Stimulated activated CD4-positive, alpha-beta T cell treated with anti-CD3 and anti-CD28 coated beads, Interleukin-1b, Interleukin-23, amount 100 ng/mL, for 48 hours (primary cell): ENCODE measurements around the gene KRT9.

Experiments
- DNase-seq: peaks from one replicate; pipeline ENCODE4 v3.0.0-alpha.2; 2020

The KRT9 gene

DNA sequence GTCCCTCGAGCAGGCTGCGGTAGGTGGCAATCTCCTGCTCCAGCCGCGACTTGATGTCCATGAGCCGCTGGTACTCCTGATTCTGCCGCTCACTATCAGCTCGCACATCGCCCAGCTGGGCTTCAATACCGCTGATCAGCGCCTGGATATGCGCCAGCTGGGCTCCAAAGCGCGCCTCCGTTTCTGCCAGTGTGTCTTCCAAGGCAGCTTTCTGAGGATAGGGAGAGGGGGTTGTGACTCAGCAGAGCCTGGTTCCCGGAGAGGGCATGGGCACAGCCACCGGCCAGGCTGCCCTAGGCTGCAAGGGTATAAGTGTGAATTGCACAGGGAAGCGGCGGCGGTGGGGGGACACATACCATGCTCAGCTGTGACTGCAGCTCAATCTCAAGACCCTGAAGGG, 48.1 kb downstream of the KRT9 start:
- DNase-seq = no peak

DNA sequence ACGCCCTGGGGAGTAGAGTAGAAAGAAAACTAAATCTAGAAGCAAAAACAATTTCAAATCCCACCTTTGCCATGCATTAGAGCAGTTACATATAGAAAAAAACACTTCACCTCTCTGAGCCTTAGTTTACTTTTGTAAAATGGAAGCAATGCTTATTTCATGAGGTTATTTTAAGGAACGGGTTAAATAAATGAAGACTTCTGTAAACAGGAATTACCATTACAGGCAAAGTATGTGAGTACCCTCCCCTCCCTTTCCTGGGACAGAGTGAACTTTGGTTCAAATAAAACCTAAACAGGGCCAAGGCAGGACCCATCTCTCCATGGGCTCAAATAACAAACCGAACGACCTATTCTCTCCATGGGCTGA, 48.6 kb downstream of the KRT9 start:
- DNase-seq = no peak

DNA sequence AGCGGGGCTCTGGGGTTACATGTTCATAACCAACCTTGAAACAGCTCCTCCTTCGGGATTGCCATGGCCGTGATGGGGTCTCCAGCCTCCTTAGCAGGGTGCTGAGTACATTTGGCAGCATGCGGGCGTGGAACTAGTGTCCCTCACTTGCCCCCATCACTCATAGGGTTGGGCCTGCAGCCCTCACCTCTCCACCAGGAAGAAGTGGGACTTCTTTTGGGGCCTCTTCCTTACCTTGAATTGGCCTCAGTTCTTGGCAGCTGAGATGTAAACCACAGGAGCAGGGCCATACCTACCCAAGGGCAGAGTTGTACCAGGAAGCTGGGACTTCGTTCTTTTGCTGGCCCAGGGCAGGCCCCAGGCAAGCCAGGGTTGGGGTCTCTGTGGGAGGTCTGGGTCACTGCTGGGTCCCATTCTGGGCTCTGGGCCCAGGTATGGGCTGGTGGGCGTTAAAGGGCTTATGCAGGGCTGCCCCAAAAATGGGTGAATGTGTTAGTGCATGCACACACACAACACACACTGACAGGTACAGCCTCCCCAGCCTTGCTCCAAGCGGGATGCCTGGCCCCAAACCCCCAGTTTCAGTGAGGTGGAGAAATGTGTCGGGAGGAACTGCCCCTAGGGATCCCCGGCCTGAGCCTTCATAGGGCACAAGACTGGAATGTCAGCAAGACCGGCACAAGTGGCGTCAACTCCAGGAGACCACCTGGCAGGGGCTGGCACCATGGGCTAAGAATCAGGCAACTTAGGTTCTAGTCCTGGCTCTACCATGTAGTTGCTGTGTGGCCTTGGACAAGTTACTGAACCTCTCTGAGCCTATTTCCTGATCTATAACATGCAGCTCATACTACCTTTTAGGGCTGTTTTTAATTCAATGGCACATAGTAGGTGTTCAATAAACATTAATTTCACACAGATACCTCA, 49.3 kb downstream of the KRT9 start:
- DNase-seq = no peak

DNA sequence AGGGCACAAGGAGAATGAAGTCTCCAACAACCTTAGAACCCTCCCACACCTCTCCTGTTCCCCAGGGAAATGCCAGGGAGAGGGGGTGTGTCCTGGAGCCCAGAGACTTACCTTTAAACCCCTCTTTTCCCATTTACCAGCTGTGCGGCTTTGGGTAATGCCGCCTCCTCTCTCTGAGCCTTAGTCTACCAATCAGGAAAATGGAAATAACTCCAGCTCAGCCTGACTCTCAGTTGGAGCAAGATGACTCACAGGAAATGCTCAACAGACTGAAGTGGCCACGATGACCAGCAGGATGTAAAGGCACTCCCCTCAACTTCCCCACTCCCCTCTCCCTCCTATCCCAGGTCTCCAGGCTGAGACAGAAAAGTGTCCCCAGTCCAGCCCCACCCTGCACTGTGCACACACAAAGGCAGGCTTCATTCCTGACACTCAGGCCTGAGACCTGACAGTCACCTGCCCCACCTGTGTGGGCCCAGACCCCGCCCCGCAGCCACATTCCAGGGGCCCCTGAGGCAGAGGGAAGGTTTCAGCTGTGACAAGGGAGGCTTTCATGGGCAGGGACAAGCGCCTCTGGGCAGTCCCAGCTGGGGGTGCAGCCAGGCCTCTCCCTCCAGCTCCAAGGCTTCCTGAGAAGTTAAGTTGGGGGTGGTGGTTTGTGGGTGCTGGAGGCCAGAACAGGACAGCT, 50.1 kb downstream of the KRT9 start:
- no peak for DNase-seq

DNA sequence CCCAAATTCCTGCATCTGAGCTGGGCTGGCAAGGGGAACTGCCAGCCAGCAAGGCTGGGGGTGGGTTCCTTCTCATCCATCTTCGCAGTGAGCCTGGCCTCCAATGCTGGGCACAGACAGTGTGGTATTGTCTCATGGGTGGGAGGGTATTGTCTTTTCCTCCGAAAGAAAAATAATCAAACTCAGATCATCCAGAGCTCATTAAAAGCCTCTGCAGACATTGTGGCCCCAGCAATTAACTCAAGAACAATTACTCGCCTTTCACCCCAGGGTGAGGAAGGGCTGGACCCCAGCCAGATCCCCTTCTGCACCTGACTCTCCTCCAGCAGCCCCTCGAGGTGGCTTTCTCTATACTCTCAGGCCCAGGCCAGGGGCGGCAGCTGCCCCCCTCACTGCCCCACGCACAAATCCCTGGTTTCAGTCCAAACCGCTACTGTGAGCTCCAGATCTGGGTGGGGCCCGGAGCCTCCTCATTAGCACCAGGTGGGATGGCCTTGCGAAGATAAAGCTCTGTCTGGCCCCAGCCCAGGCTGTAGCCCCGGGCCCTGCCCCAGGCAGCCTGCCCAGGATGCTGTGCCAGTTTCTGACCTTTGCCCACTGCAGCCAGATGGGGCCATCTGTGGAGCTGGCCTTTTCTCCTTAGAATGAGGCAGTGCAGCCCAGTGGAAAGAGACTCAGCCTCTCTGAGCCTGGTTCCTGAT, 50.9 kb downstream of the KRT9 start:
- DNase-seq = no peak

DNA sequence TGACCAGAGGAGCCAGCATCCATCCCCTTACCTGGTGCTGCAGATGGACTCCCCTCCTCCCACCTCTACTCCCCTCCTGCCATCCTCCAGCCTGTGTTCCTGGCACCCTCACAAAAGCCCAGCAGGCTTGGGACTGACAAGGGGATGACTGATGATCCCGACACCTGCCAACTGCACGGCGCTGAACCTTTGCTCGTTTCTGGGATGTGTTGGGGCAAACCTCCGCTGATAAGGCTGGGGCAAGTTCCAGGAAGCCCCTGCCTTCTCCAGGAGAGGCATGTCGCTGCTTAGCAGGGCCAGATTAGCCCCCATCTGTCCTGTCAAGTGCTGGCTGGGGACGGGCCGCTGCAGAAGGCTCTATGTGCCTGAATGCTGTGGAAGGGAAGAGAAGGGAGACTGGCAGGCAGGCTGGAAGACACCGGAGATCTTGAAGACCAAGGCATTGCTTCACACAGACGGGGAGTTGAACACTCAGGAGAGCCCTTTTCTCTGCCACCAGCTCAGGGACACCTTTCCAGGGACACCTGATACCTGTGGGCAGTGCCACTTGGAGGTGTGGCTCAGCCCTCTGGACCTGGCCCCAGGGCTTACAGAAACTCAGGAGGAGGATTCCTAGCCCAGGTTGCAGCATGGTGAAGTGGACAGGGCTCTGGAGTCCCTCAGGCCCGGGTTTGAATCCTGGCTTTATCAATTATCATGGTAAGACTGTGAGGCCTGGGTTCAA, 52.2 kb downstream of the KRT9 start:
- DNase-seq = no peak

DNA sequence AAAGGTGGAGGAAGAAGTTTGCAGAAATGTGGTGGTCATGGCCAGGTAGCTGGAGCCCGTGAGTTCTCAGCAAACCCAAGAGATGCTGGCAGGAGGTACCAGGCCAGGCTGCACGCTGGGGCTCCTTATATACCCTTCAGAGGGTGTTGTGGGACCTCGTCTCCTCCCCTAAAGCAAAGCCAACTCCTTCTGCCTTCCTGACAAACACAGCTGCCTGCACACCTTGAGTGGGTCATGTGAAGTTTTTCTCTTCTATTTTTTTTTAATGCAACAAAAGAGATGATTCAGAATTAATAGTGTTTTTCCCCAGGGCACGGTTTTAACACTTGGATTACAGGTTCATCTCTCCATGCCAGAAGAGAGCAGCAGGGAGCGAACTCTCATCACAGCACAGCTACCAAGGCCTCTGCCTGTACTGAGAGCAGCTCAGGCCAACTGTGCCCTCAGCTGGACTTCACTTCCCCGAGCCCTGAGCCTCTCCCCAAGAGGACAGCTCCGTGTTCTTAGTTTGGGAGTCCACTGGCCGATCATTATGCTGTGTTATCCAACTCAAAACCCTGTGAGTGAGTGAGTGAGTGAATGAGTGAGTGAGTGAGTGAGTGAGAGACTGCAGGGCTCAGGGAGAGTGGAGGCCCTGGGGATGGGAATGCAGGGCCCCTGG, 52.9 kb downstream of the KRT9 start, which contains the start of gene KRT15:
TSS of gene KRT15 (minus strand) at position 102 of the 661 bp plus-strand sequence. CDS start at position 39, 63 bp downstream.
- no peak for DNase-seq

DNA sequence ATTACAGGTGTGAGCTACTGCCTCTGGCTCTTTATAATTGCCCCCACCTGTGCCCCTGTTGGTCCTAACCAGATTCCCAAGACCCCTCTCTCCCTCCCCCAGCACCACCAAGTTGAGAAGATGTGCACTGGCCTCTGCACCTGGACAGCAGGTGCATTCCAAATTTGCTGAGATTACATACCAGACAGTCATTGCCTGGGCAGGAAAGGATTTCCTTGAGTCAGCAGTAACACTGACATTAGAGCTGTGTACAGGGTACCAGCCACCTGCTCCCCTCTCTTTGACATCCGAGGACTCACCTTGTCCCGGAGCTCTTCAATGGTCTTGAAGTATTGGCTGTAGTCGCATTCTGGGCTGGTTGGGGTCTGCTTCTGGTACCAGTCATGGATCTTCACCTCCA, 53.8 kb downstream of the KRT9 start:
- DNase-seq = no peak

DNA sequence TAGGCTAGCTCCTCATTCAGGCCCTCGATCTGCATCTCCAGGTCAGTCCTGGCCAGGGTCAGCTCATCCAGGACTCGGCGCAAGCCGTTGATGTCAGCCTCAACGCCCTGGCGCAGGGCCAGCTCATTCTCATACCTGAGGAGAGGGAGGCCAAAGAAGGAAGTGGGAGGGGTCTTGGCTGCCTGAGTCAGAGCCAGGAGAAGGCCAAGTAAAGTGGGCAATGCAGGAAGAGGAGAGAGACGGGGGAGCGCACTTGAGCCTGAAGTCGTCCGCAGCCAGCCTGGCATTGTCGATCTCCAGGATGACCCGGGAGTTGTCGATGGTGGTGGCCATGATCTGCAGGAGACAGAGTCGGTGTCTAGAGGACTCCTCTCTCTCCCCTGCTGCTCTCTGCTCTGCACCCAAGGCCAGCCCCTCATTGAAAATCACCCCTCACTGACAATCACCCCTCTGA, 55.0 kb downstream of the KRT9 start:
- no peak for DNase-seq

DNA sequence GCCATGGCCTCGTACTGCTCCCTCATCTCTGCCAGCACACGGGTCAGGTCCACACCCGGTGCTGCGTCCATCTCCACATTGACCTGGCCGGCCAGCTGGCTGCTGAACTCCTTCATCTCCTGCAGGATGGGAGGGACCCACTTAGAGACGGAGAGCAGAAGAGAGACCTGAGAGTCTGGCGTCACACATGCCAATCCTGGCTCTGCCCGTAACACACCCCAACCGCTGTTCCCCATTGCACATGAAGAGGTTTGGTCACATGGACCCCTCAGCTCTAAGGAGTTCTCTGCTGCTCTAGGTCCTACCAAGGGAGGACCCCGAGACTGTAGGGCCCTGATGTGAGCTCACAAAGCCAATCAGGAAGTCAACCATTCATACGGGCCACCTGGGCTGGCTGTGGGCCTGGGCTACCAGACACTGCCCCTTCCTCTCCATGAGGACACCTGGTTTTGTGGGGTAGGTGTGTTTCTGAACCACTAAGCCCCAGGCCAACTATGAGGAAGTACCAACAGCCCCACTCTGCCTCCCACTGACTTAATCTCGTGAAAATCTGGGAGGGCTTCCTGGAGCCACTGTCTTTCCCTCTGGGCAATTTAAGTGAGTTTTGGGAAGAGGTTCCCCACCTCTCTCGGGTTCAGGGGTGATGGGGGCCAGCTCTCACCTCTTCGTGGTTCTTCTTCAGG, 55.6 kb downstream of the KRT9 start:
- DNase-seq = no peak
